OCI-M2 (cell line): ENCODE data around the gene DMRTC2.

Experiments used
- DNase-seq: peaks from one replicate; lab custom pipeline; 2025; ENCODE audit not compliant: unreplicated experiment; lab: John Stamatoyannopoulos, UW

The DMRTC2 gene

DNA sequence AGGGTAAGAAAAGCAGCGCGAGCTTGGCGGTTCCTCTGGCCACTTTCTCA is at the start of gene DMRTC2:
Gene DMRTC2 (plus strand): TSS at position 42 of the 50 bp plus-strand sequence. CDS start 2,387 bp downstream, outside the sequence.
- DNase-seq = no peak

GRCh38 chr19:41796362-41796761 is 48.5 kb upstream of the DMRTC2 start, which contains the start of gene CEACAM3:
CEACAM3 (plus strand) TSS chr19:41796587; CDS start chr19:41796678, 91 bp downstream.
- DNase-seq = no peak

DNA sequence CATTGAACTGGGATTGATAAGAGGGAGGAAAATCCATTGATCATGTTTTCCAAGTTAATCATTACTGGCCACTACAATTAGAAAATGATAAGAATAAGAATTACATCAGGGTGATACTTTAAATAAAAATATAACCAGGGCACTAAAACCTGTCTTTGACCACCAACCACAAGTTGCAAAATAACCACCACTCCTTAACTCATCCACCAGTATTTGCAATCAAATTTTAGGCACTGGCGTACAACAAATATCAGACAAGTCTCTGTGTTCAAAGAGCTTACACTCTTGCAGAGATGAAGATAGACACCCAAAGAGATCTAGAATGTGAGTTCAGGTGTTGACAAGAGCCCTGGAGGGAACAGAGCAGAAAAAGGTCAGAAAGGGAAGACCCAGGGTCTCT is 47.9 kb upstream of the DMRTC2 start:
- no peak for DNase-seq

DNA sequence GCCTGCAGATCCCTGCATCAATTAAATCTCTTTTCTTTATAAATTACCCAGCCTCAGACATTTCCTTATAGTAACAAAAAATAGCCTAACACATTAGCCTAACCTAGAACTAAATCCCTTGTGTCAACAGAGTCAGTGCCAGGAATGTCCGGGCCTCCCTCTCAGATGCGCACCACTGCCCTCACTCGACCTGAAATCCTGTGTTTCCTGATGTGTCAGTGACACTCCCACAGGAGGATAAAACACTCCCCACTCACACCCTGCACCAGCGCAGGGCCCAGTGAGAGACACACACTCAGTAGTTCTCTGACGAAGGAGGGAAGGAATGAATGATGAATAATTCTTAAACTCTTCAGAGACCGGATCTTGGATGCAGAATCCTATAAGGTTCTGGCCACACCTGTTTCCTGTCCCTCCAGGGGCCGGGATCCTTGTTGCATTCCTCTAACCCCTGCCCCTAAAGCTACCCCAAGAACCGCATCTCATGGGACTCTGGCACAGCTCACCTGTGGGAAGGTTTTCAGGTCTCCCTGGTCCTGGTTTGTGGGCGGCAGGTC is 45.3 kb upstream of the DMRTC2 start:
- DNase-seq = no peak

DNA sequence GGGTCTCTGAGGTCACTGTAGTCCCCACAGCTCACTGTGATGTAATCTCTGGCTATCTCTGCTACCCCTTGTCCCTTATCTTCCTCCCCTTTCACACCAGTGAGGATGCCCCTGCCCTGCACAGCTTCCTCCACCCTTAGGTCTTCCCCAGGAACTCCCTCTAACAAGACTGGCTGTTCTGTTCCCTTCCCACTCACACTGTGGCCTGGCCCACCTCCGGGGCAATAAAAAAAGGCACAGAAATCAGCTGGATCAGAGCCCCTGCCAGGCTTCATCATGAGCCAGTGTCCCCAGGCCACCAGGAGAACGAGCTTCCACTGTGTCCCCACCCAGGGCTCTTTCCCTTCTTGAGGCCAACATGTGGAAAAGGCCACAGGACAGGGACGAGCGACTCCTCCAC is 43.8 kb upstream of the DMRTC2 start:
- no peak for DNase-seq

DNA sequence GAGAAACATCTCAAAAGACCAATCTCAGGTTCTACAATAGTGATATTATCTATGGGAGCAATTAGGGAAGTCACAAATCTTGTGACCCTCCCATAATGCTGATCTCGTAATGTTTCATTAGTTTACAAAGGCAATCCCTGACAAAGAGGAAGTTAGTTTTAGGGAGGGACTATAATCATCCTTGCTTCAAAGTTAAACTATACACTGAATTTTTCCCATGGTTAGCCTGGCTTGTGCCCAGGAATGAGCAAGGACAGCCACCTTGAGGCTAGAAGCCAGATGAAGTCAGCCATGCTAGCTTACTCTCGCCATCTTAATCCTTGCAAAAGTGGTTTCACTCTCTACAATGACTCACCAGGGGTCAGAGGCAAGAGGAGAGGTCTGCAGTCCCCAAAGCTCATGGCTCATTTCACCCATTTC is 43.0 kb upstream of the DMRTC2 start:
- DNase-seq = no peak

DNA sequence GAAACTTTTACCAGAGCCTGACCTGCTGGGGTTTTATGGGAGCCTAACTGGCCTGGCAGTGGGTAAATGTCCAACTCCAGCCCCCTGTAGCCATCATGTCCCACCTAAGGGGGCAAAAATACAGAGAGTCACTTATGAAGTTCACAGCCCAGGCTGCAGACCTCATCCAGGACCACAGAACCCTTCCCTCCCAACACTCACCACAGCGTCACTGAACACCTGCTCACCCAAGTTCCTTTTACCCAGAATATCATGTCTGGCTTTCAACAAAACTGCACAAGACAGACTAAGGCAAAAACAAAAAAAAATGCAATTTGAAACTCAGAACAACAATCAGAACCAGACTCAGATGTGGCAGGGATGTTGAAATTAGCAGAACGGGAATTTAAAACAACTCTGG is 42.1 kb upstream of the DMRTC2 start:
- no peak for DNase-seq

DNA sequence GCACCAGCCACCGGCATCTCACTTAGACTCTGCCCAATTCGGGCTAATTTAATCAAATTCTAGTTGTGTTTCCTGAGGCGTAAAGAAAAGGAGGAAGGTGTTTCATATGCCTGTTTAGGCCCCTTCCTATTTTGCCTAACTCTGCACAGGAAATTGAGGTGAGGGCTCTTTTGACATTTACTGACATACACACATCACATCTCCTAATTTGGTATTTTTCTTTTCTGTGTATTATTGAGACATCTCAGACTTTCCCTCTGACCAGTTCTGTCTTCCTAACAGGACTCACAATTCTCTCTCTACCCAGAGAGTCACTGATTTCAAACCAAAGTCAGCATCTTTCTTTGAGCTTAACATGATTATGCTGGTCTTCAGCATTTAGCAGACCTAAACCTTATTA is 40.5 kb upstream of the DMRTC2 start:
- no peak for DNase-seq

GRCh38 chr19:41807176-41807575 is 37.7 kb upstream of the DMRTC2 start:
- no peak for DNase-seq

DNA sequence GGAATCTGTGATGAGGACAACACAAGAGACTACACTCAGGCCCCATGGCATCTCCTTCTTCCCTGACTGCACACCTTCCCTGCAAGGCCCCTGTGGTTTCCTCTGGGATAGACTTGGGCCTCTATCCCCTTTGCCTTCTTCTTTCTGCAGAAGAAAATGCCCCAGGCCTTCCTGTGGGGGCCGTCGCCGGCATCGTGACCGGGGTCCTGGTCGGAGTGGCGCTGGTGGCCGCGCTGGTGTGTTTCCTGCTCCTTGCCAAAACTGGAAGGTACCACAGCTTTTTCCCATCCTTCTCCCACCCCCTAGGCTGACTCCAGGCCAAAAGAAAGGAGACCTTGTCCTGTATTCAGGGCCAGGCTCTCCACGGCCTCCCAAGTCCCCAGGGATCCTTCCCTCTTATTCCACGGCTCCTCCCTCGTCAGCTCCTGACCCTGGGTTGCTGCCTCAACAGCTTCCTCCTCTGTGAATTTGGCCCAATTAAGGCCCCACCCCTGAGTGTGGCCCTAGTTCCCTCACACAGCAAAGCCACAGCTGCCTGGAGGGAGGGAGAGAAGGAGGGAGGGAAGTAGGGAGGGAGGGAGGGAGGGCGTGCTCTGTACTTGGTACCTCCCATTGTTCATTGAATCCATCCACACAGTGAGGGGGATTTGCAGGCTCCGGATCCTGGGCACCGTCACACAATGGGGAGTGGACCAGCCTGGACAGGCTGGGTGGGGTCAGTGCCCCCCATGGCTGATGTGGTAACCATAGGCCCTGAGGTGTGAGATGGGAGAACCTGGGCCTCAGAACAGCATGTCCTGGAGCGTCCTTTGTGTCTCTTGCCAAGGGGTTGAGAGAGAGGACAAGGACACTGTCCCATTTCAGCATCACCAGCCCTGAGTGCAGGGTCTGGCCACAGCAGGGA is 35.9 kb upstream of the DMRTC2 start:
- DNase-seq = no peak

DNA sequence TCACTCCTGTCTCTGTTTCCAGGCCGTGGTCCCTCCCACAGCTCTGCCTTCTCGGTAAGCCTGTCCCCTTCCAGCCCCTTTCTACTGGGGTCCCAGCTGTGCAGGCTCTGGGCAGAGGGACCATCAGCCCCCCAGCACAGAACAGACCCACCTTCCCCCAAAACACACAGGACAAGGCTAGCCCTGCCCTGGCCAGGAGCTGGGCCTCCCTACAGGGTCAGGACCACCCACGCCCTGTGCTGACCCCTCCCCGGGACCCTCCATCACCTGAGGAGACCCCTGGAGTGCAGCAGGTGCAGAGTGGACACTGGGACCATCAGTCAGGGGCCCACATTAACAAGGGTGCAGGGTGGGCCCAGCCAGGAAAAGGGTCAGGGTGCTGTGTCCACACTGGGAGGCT is 34.5 kb upstream of the DMRTC2 start:
- no peak for DNase-seq

DNA sequence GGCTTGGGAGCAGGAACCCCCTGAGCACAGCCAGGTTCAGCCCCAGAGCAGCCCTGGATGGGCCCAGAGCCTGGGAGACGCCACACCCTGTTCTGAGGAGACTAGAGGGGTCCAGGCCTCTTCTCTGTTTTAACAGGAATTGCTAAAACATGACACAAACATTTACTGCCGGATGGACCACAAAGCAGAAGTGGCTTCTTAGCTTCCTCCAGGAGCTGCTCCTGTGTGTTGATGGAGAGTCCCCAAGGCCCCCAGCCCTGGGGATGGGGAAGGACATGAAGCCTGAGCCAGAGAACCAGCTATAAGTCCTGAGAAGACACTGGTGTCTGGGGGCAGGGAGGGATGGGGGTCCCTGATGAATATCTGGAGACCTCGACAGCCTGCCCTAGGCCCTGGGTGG is 33.8 kb upstream of the DMRTC2 start:
- DNase-seq = no peak

DNA sequence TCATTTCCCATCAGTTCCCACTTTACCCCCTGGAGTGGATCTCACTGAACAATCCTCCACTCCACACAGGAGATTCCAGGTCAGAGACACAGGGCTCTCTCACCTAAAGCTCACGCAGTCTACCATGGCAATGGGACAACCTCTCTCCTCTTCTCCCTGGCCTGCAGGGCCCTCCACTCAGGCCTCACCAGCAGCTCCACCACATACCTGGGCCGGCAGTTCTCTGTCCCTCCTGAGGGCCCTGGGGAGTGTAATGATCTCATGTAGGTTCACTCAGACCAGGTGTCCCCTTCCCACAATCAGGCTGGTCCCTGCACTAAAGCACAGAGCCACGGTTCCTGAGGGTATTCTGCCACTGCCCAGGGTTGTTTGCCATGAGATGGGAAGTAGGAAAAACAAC is 32.9 kb upstream of the DMRTC2 start:
- DNase-seq = no peak

DNA sequence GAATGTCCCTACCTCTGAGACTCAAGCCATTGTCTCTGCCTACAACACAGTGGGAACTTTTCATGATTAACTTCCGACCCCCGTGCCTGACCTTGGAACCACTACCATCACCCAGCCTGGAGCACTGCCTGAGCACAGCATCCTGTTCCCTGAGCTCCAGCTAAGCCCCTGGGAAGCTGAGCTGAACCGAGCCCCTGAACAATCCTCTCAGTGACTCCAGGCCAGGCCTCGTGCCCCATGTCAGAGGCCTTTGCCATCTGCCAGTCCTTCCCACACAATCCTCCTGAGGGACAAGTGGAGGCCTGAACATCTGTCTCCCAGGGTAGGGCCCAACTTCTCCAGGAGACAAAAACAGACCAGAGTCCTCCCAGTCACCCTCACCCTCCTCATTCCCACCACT is 30.9 kb upstream of the DMRTC2 start:
- DNase-seq = no peak

DNA sequence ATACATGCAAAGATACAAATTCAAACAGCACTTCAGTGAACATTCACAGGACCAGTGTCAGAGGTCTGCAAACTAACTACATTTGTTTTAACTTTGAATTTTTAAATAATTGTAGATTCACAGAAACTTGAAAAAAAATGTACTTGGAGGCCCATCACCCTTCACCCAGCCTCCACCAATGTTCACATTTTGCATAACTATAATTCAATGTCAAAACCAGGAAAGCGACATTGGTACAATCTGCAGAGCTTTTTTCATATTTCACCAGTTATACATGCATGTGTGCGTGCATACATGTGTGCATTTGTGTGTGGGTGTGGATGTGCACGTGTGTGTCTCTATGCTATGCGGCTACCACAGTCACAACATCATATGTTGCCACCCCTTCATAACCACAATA is 29.5 kb upstream of the DMRTC2 start:
- DNase-seq = no peak

- DNase-seq = no peak
Measured at GRCh38 chr19:41816761-41817160, 28.1 kb upstream of the DMRTC2 start.

DNA sequence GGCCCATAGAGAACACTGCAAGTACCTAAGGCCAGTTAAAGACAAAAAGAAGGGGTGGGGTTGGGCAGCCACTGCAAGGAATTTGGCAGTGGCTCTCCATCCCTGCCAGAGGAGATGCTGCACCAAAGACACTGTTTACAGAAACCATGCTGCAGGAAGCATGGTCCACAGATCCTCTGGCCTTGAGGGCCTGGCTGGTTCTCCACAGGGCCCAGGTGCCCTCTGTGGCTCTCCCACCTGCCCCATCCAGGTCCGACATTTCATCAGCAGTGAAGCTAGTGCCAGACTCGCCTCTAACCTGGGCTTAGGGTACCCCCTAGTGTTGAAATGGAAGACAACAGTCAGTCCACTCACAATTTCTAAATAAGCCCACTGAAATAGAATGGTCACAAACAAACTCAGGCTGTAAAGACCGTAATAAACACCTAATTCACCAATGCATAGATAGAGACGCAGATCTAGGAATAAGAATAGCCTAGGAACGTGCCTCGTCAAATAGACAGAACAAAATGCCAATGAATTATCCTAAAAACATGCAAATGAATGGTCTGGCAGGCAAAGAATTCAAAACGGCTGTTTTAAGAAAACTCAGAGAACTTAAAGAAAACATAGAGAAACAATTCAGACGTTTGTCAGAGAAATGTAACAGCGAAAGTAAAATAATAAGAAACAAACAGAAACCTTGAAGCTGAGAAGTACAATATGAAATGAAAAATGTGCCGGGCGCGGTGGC is 23.7 kb upstream of the DMRTC2 start:
- DNase-seq = no peak

DNA sequence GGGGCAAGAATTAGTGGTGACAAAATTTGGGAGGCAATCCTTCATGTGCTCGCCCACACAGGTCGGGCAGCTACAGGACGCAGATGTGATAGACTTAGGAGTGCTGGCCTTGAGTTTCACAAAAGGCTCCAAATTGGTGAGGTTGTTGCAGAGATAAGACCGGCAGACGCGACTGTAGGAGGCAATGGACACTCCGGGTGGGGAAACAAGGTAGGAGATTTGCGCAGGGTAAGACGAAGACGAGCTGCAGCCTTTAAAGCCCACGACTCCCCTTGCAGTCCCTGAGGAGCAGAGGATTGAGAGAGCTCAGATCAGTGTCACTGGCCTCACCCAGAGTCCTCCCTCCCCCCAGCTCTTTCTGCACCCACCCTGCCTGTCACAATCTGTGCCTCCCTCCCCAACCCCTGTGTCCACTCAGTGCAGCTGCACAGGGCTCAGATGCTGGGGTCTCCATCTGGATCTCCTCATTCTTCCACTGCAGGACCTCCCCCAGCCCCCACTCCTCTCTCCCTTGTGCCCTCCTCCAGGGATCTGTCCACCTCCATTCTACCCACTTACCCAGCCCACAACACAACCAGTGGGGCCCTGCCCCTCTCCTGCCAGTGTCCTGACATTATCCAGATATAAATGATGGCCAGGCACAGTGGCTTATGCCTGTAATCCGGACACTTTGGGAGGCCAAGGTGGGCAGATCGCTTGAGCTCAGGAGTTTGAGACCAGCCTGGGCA is 6.7 kb upstream of the DMRTC2 start:
- no peak for DNase-seq

- DNase-seq = no peak
Measured at GRCh38 chr19:41839211-41839610, 5.6 kb upstream of the DMRTC2 start.

- DNase-seq = no peak
Measured at GRCh38 chr19:41843371-41843770, 1.5 kb upstream of the DMRTC2 start.

- no peak for DNase-seq
Measured at GRCh38 chr19:41844601-41845000, 241 bp upstream of the DMRTC2 start, which contains the start of gene LYPD4. LYPD4 (minus strand) TSS chr19:41844683; CDS start chr19:41839285, 5,398 bp downstream.
